Caco-2 (cell line): ENCODE data around the gene BTBD16. TPM values are rescaled to one million over a fixed set of nuclear protein-coding genes. Genes with fewer than 3 reads are reported as not detected.

ENCODE experiments used
- BruUV-seq: library from RNA; stranded (reverse); fragments of 400-500 nt; replicated peaks from 2 replicates; lab custom pipeline; 2021; lab: Mats Ljungman, UMichigan
- CTCF ChIA-PET: fragments of 300-600 bp; sonication (Branson Sonifier 250); formaldehyde crosslinking; loops from one replicate; lab custom pipeline; 2022; ENCODE audit warnings: antibody characterized with exemption; lab: Charles Lee
- POLR2A ChIA-PET: fragments of 300-600 bp; sonication (Branson Sonifier 250); formaldehyde crosslinking; loops from one replicate; lab custom pipeline; 2022; ENCODE audit warnings: antibody characterized with exemption; lab: Charles Lee
- DNase-seq, 2 experiments: peaks; one replicate each; pipeline versions ENCODE4 v3.0.0 to v3.0.0-alpha.2; 2020 to 2022
- H3K27me3 ChIP-seq: replicated peaks from 2 replicates; pipeline ENCODE4 v1.6.0; 2011; ENCODE audit warnings: low read length; ENCODE audit not compliant: control insufficient read depth, insufficient read depth
- H3K36me3 ChIP-seq: 2 replicates; pipeline ENCODE4 v1.5.1; 2011; ENCODE audit warnings: low read length; ENCODE audit not compliant: control insufficient read depth, insufficient read depth
- H3K4me1 ChIP-seq: fragments of 250-450 bp; sonication (Bioruptor Pico); 2 replicates; pipeline ENCODE4 v1.5.1; 2020; ENCODE audit warnings: mild to moderate bottlenecking
- H3K4me3 ChIP-seq: 2 replicates; pipeline ENCODE4 v1.5.1; 2011; ENCODE audit warnings: low read depth, mild to moderate bottlenecking, control low read depth, low read length
- H3K9me3 ChIP-seq: fragments of 250-450 bp; sonication (Bioruptor Pico); 2 replicates; pipeline ENCODE4 v1.5.1; 2020; ENCODE audit warnings: mild to moderate bottlenecking, moderate library complexity
- H3K27ac Mint-ChIP-seq: one replicate; pipeline ENCODE4 v1.8.0; 2022; ENCODE audit warnings: mixed read lengths; ENCODE audit not compliant: unreplicated experiment
- H3K27me3 Mint-ChIP-seq: one replicate; pipeline ENCODE4 v1.8.0; 2022; ENCODE audit warnings: mixed read lengths; ENCODE audit not compliant: insufficient read depth, unreplicated experiment
- H3K36me3 Mint-ChIP-seq: one replicate; pipeline ENCODE4 v1.8.0; 2022; ENCODE audit warnings: mild to moderate bottlenecking, mixed read lengths; ENCODE audit not compliant: insufficient read depth, unreplicated experiment
- H3K4me1 Mint-ChIP-seq: one replicate; pipeline ENCODE4 v1.8.0; 2022; ENCODE audit warnings: low read depth, mixed read lengths; ENCODE audit not compliant: unreplicated experiment
- H3K4me3 Mint-ChIP-seq: one replicate; pipeline ENCODE4 v1.8.0; 2022; ENCODE audit warnings: mild to moderate bottlenecking, moderate library complexity, mixed read lengths; ENCODE audit not compliant: unreplicated experiment
- H3K9me3 Mint-ChIP-seq: one replicate; pipeline ENCODE4 v1.8.0; 2022; ENCODE audit warnings: mixed read lengths; ENCODE audit not compliant: unreplicated experiment
- intact Hi-C: fragments of 100-400 bp; cut with micrococcal nuclease; formaldehyde crosslinking; loops from one replicate; pipeline ENCODE4 v1.10.0; 2022; ENCODE audit not compliant: unreplicated experiment
- total RNA-seq: library from RNA; stranded (reverse); gene quantifications from 2 replicates; pipeline ENCODE4 v1.2.3, GENCODE V29; 2022
- TF ChIP-seq, protein P1 (sequence below), 2 experiments: fragments of 200-600 bp in 1 of 2; IDR thresholded peaks; 1 replicate in 1 of 2; 2 replicates in 1 of 2; pipeline versions ENCODE4 v1.5.1 to v1.8.0; 2011 to 2022; ENCODE audit warnings: antibody characterized with exemption in 1 of 2, control low read depth in 1 of 2, inconsistent platforms in 1 of 2, low read depth in 1 of 2, low read length in 1 of 2, mild to moderate bottlenecking in 1 of 2, moderate library complexity in 1 of 2; ENCODE audit not compliant: insufficient read depth in 1 of 2, severe bottlenecking in 1 of 2, unreplicated experiment in 1 of 2

BTBD16 gene
- total RNA-seq, 1 experiment from 2014 or later: not detected

GRCh38 chr10:122290833-122291532 lies 19.9 kb downstream of the BTBD16 start:
- no peaks in the 10 kb centered on the region for H3K9me3 ChIP-seq
- no peak overlapping the region for H3K4me3 Mint-ChIP-seq
- H3K27me3 Mint-ChIP-seq: no peaks in the 10 kb centered on the region
- no peak overlapping the region for H3K27ac Mint-ChIP-seq
- peaks cover 32% of the 10 kb centered on the region for H3K4me1 ChIP-seq
- intact Hi-C loops: no loop called here
- no peak for DNase-seq
- peaks cover 22% of the 10 kb centered on the region for H3K4me1 Mint-ChIP-seq
- H3K9me3 Mint-ChIP-seq: no peaks in the 10 kb centered on the region
- no peaks in the 10 kb centered on the region for H3K27me3 ChIP-seq
- no TSS peak for BruUV-seq
- CTCF ChIA-PET: no interaction called here
- no peak overlapping the region for H3K4me3 ChIP-seq
- H3K36me3 ChIP-seq: no peaks in the 10 kb centered on the region
- TF ChIP-seq, protein P1, sequence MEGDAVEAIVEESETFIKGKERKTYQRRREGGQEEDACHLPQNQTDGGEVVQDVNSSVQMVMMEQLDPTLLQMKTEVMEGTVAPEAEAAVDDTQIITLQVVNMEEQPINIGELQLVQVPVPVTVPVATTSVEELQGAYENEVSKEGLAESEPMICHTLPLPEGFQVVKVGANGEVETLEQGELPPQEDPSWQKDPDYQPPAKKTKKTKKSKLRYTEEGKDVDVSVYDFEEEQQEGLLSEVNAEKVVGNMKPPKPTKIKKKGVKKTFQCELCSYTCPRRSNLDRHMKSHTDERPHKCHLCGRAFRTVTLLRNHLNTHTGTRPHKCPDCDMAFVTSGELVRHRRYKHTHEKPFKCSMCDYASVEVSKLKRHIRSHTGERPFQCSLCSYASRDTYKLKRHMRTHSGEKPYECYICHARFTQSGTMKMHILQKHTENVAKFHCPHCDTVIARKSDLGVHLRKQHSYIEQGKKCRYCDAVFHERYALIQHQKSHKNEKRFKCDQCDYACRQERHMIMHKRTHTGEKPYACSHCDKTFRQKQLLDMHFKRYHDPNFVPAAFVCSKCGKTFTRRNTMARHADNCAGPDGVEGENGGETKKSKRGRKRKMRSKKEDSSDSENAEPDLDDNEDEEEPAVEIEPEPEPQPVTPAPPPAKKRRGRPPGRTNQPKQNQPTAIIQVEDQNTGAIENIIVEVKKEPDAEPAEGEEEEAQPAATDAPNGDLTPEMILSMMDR (IDR thresholded peaks at IDR 0.05; ENCODE audit: insufficient read depth in 1 of 2, low read depth in 1 of 2, low read length in 1 of 2, severe bottlenecking in 1 of 2, unreplicated experiment in 1 of 2): no peak
- POLR2A ChIA-PET: no interaction called here
- H3K36me3 Mint-ChIP-seq: no peaks in the 10 kb centered on the region

GRCh38 chr10:122291739-122292138 lies 20.6 kb downstream of the BTBD16 start:
- intact Hi-C loops: no loop called here
- TF ChIP-seq, protein P1 (IDR thresholded peaks at IDR 0.05; ENCODE audit: insufficient read depth in 1 of 2, low read depth in 1 of 2, low read length in 1 of 2, severe bottlenecking in 1 of 2, unreplicated experiment in 1 of 2): no peak
- H3K4me3 ChIP-seq: no peak overlapping the region
- no peaks in the 10 kb centered on the region for H3K27me3 ChIP-seq
- no peaks in the 10 kb centered on the region for H3K36me3 ChIP-seq
- Mint-ChIP-seq H3K27me3 (no peaks in the 10 kb centered on the region), H3K4me3 (no peak overlapping the region), H3K4me1 (peaks cover 22% of the 10 kb centered on the region), H3K36me3 (no peaks in the 10 kb centered on the region), H3K27ac (no peak overlapping the region), H3K9me3 (no peaks in the 10 kb centered on the region)
- DNase-seq: no peak
- BruUV-seq: no TSS peak
- no peaks in the 10 kb centered on the region for H3K9me3 ChIP-seq
- ChIA-PET POLR2A (no interaction called here), CTCF (no interaction called here)
- peaks cover 32% of the 10 kb centered on the region for H3K4me1 ChIP-seq

DNA sequence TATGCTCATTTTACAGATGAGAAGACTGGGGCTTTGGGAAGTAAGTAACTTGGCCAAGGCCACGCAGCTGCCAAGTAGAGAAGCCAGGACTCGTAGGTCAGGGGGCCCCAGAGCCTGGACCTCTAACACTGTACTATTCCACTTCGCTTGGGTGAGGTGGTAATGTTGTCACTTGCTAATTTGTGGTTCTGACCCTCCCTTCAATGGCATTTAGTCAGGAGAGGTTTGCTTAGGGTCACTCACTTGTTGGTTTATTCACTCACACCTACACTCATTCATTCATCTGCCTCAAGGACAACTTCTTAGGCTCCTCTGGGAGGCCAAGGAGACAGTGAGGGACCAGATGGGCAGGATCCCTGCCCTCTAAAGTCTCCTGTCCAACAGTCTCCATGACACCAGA lies 21.3 kb downstream of the BTBD16 start:
- Mint-ChIP-seq H3K9me3 (no peaks in the 10 kb centered on the region), H3K27me3 (no peaks in the 10 kb centered on the region), H3K4me1 (peaks cover 22% of the 10 kb centered on the region), H3K27ac (no peak overlapping the region), H3K4me3 (no peak overlapping the region), H3K36me3 (no peaks in the 10 kb centered on the region)
- no TSS peak for BruUV-seq
- Histone ChIP-seq H3K4me1 (peaks cover 32% of the 10 kb centered on the region), H3K4me3 (no peak overlapping the region), H3K9me3 (no peaks in the 10 kb centered on the region), H3K36me3 (no peaks in the 10 kb centered on the region), H3K27me3 (no peaks in the 10 kb centered on the region)
- no peak for DNase-seq
- CTCF ChIA-PET: no interaction called here
- TF ChIP-seq, protein P1 (IDR thresholded peaks at IDR 0.05; ENCODE audit: insufficient read depth in 1 of 2, low read depth in 1 of 2, low read length in 1 of 2, severe bottlenecking in 1 of 2, unreplicated experiment in 1 of 2): no peak
- POLR2A ChIA-PET: no interaction called here
- intact Hi-C loops: no loop called here
